Left lung (tissue), 10 donors: ENCODE measurements around the gene ZNF841. TPM values are rescaled to one million over a fixed set of nuclear protein-coding genes. Genes with fewer than 3 reads are reported as not detected.
A peak's percentile ranks its signal among the peaks of the same experiment; 100 is the strongest.
"Not testable (repeated sequence)": the region's sequence is repeated elsewhere in the genome, so short reads cannot be mapped to it uniquely, and the experiment has no call there.

Experiments used
- ATAC-seq: fragments of 200-7000 bp; cut with Tn5 transposase; one replicate; pipeline ENCODE4 v1.9.1; 2020; ENCODE audit warnings: moderate library complexity
- DNase-seq, 4 donors: peaks; one replicate each; pipeline ENCODE4 v3.0.0-alpha.2; 2013 to 2020
- H3K27ac ChIP-seq, 2 donors: fragments of 200-600 bp; sonication (generic) in 1 of 2; one replicate each; pipeline versions ENCODE4 v1.5.0 to v1.8.0; 2020 to 2021
- H3K27me3 ChIP-seq, 2 donors: fragments of 200-600 bp; sonication (generic) in 1 of 2; one replicate each; pipeline versions ENCODE4 v1.5.0 to v1.8.0; 2020 to 2021
- H3K36me3 ChIP-seq, 2 donors: fragments of 200-600 bp; sonication (generic) in 1 of 2; one replicate each; pipeline versions ENCODE4 v1.5.0 to v1.8.0; 2020 to 2021
- H3K4me1 ChIP-seq, 2 donors: fragments of 200-600 bp; one replicate each; pipeline ENCODE4 v1.8.0; 2021
- H3K4me3 ChIP-seq, 2 donors: fragments of 200-600 bp; sonication (generic) in 1 of 2; one replicate each; pipeline versions ENCODE4 v1.5.0 to v1.8.0; 2020 to 2021; ENCODE audit warnings: mild to moderate bottlenecking in 1 of 2
- H3K9me3 ChIP-seq, 2 donors: fragments of 200-600 bp; sonication (generic) in 1 of 2; one replicate each; pipeline versions ENCODE4 v1.5.0 to v1.8.0; 2020 to 2021
- CTCF ChIP-seq, 2 donors: fragments of 200-600 bp; sonication (generic) in 1 of 2; IDR thresholded peaks; one replicate each; pipeline versions ENCODE4 v1.5.0 to v1.8.0; 2021; ENCODE audit warnings: antibody characterized with exemption in 2 of 2
- intact Hi-C, 2 donors: fragments of 100-400 bp; cut with DNase I; formaldehyde crosslinking; loops; one replicate each; pipeline versions ENCODE4 v1.11.2 to v1.14.2; 2022
- polyA plus RNA-seq, 6 donors: library from polyadenylated mRNA; unstranded; fragments of 120-200 nt; gene quantifications; one replicate each; pipeline ENCODE4 v1.2.1, GENCODE V29; 2013; ENCODE audit not compliant: insufficient read length in 6 of 6
- total RNA-seq, 2 donors: library from RNA; stranded (reverse); fragmentation: NEBNext Ultra II Directional; extraction: Animal tissue kit (Norgen Biotek cat#: 25700); gene quantifications; one replicate each; pipeline ENCODE4 v1.2.1, GENCODE V29; 2021
- donor health status: DM: no; HTN: yes; CAD: no.
- donor health status: DM: no; HTN: no; CAD: no.

ZNF841 gene
- total and polyA plus RNA-seq, 8 donors: 21.0 to 35.4 (median 31.8) TPM

- DNase-seq (no peak), ATAC-seq (no peak)
- no peaks in the 10 kb centered on the region for H3K4me1 ChIP-seq
- intact Hi-C loops: no loop called here
- H3K9me3 ChIP-seq: peaks cover 10 to 91% of the 10 kb centered on the region in 2 donors
- no peaks in the 10 kb centered on the region for H3K27me3 ChIP-seq
- H3K36me3 ChIP-seq: peaks cover 19 to 99% of the 10 kb centered on the region in 2 donors
- no peak overlapping the region for H3K4me3 ChIP-seq
- TF ChIP-seq CTCF (IDR thresholded peaks at IDR 0.05): no peak
- no peak overlapping the region for H3K27ac ChIP-seq
Observed at GRCh38 chr19:52039169-52039568, 56.4 kb downstream of the ZNF841 start.

GRCh38 chr19:52034051-52034728 is 61.4 kb downstream of the ZNF841 start:
- DNase-seq: no peak
- ATAC-seq: no peak
- no peak overlapping the region for H3K27ac ChIP-seq
- H3K36me3 ChIP-seq: peaks cover 14 to 68% of the 10 kb centered on the region in 2 donors
- no peak for TF ChIP-seq CTCF (IDR thresholded peaks at IDR 0.05)
- no peaks in the 10 kb centered on the region for H3K27me3 ChIP-seq
- no peaks in the 10 kb centered on the region for H3K4me1 ChIP-seq
- H3K9me3 ChIP-seq: peaks cover 16 to 96% of the 10 kb centered on the region in 2 donors
- intact Hi-C loops: no loop called here
- no peak overlapping the region for H3K4me3 ChIP-seq

GRCh38 chr19:52028780-52029123 is 66.8 kb downstream of the ZNF841 start:
- TF ChIP-seq CTCF (IDR thresholded peaks at IDR 0.05): no peak
- Histone ChIP-seq H3K27ac (peak overlapping the region; percentile 93 to 95), H3K4me3 (peak overlapping the region; percentile 49 to 76), H3K27me3 (no peaks in the 10 kb centered on the region), H3K36me3 (peaks cover 0 to 43% of the 10 kb centered on the region in 2 donors), H3K4me1 (peaks cover 0 to 8% of the 10 kb centered on the region in 2 donors), H3K9me3 (peaks cover 1 to 73% of the 10 kb centered on the region in 2 donors)
- no peak for DNase-seq
- intact Hi-C loops: no loop called here
- peak; percentile 38 for ATAC-seq

- intact Hi-C loops: no loop called here
- peak within 1 kb of the TSS; percentile 93 to 95 for H3K27ac ChIP-seq
- H3K4me3 ChIP-seq: peak within 1 kb of the TSS; percentile 49 to 76
- DNase-seq (peak; percentile 90 to 96 (median 92)), ATAC-seq (peak; percentile 98)
- no peak for TF ChIP-seq CTCF (IDR thresholded peaks at IDR 0.05)
- no peaks in the 10 kb centered on the region for H3K27me3 ChIP-seq
- H3K9me3 ChIP-seq: peaks cover 0 to 73% of the 10 kb centered on the region in 2 donors
- H3K4me1 ChIP-seq: peaks cover 0 to 8% of the 10 kb centered on the region in 2 donors
- H3K36me3 ChIP-seq: peaks cover 0 to 43% of the 10 kb centered on the region in 2 donors
Observed at GRCh38 chr19:52028027-52028779, 67.4 kb downstream of the ZNF841 start, which contains the start of gene ZNF614. TSS of gene ZNF614 (minus strand) at chr19:52028379. CDS start at chr19:52025745, 2,634 bp downstream.

- H3K4me1 ChIP-seq, DNase-seq, H3K27me3 ChIP-seq, H3K4me3 ChIP-seq, H3K27ac ChIP-seq, intact Hi-C loops, ATAC-seq: not testable (repeated sequence)
- Histone ChIP-seq H3K9me3 (peaks cover 0 to 73% of the 10 kb centered on the region in 2 donors), H3K36me3 (peaks cover 0 to 53% of the 10 kb centered on the region in 2 donors)
Observed at GRCh38 chr19:52026255-52026990, 69.1 kb downstream of the ZNF841 start.

GRCh38 chr19:52024478-52024877 is 71.1 kb downstream of the ZNF841 start:
- peaks cover 0 to 72% of the 10 kb centered on the region in 2 donors for H3K36me3 ChIP-seq
- H3K4me1 ChIP-seq, H3K27me3 ChIP-seq, H3K27ac ChIP-seq, ATAC-seq, H3K4me3 ChIP-seq, DNase-seq, intact Hi-C loops: not testable (repeated sequence)
- peaks cover 0 to 75% of the 10 kb centered on the region in 2 donors for H3K9me3 ChIP-seq
